Right renal cortex interstitium (tissue), 3 donors: Measurements from ENCODE around the gene ANKRD53. TPM values are rescaled to one million over a fixed set of nuclear protein-coding genes. Genes with fewer than 3 reads are reported as not detected.

Experiments used
- DNase-seq, 3 donors: peaks; one replicate each; pipeline ENCODE4 v3.0.0-alpha.2; 2013; ENCODE audit warnings: low read depth in 3 of 3, low spot score in 2 of 3
- polyA plus RNA-seq, 3 donors: library from polyadenylated mRNA; unstranded; fragments of 120-200 nt; gene quantifications; one replicate each; pipeline ENCODE4 v1.2.1, GENCODE V29; 2013; ENCODE audit not compliant: insufficient read length in 3 of 3

Gene ANKRD53, protein sequence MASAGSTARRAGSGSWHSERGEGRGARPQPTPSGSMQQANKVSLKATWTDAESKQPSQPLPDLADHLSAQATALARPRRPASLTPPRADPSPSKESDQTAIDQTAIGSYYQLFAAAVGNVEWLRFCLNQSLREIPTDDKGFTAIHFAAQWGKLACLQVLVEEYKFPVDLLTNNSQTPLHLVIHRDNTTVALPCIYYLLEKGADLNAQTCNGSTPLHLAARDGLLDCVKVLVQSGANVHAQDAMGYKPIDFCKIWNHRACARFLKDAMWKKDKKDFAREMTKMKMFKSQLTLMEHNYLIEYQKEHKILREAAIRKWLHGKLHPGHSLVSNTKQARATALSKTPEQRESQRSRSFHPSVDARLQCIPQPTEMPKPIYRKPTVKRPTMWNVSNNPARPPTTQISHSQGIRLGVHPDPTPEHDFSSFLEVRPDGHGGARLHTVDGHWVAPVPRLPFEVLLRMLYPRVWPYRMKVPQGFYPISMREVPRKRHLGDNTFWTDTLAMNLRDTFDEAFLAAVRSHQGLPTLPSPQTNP
- 1 to 10 TPM in 1 of 3 donors, under 1 TPM in 2; 0.37 to 1.1 (median 0.49) TPM for polyA plus RNA-seq

DNA sequence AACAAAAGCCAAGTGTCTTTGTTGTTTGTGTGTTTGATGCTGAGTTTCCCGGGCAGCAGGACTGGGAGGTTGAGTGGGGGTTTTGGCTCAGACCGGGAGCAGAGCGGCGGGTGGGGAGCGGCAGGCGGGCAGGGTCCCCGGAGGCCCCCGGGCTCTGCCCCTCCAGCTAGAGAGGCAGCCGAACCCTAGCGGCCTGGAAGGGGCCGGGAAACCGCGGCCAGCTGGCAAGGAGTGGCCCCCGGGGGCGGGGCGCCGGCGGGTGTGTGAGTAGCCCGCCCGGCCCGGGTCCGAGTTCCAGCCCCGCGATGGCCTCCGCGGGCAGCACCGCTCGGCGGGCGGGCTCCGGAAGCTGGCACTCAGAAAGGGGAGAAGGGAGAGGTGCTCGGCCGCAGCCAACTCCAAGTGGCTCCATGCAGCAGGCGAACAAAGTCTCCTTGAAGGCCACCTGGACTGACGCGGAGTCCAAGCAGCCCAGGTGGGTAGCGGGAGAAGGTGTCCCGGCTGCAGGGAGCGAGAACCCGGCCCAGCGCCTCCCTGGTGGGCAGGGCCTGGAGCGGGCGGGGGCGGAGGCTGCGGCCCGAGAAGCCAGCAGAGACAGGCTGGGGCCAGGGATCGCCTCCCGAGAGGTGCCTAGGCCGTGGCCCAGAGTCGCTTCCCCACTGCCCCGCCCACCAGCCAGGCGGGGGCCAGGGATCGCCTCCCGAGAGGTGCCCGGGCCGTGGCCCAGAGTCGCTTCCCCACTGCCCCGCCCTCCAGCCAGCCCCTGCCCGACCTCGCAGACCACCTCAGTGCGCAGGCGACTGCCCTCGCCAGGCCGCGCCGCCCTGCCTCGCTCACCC, at the start of gene ANKRD53:
Gene ANKRD53 (plus strand): TSS at position 290 of the 839 bp plus-strand sequence. CDS start 16 bp downstream, at position 306.
- no peak for DNase-seq

DNA sequence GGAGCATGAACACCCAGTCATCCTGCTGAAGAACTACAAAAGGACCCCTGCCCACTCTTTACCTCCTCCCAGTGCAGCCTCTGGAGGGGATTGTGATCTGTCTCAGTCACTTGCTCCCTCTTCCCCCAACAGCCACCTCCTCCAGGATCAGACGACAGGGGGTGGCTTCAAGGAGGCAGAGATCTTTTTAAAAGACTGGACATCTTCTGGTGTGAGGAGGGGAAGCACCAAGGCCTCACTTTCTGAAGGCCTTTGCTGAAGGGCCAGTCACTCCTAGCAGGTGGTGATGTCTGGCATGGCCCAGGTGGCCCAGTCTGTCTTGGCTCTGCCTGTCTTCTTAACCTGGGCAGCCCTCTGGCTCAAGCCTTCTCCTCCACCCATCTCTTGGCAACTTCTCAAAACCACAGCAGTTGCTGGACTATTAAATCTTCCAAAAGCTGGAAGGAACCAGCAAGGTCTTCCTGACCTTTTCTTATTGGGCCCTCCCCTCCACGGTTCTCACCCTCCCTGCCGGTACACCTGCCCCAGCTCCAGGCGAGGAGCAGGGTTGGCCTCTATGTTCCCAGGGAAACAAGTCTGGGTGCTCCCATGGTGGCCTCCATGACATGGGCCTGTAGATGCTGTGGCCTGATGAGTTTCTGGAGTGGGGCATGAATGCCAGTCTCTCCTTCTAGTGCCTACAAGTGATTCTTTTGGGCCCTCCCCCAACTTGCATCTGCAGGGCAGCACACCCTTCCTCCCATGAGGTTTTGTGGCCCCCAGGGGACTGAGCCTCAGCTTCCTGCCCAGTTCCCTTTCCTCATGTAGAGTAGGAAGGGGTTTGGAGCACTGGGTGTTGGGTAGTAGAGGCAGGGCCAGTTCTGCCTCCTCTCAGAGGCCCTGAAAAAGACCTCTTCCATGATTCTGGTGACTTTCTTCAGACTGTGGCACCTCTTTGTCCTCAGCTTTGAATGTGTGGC, 47.8 kb upstream of the ANKRD53 start:
- no peak for DNase-seq

DNA sequence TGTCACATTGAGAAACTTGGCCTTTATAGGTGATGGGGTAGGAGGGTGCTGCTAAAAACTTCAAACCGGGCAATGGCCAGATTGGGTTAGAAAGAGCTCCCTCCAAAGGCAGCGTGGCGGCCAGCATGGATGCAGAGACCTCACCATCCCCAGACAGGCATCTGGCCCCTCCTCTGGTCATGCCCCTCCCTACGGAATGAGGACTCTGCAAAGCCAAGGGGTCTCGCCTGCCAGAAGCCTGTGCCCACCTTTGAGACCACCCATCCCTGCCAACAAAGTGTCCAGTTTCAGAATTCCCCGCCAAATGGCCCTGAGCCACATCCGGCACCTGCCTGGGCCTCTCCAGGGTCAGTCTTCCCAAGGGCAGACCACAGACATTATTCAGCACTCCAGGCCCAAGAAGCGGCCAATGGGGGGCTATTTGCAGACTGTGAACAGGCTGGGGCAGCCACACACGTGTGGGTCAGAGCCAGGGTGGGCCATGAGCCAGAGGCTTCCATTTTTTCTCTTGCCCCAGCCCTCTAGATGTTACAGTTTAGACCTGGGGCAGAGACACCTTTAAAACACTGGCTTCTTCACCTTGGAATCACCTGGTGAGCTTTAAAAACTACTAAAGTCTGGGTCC, 46.9 kb upstream of the ANKRD53 start:
- no peak for DNase-seq

DNA sequence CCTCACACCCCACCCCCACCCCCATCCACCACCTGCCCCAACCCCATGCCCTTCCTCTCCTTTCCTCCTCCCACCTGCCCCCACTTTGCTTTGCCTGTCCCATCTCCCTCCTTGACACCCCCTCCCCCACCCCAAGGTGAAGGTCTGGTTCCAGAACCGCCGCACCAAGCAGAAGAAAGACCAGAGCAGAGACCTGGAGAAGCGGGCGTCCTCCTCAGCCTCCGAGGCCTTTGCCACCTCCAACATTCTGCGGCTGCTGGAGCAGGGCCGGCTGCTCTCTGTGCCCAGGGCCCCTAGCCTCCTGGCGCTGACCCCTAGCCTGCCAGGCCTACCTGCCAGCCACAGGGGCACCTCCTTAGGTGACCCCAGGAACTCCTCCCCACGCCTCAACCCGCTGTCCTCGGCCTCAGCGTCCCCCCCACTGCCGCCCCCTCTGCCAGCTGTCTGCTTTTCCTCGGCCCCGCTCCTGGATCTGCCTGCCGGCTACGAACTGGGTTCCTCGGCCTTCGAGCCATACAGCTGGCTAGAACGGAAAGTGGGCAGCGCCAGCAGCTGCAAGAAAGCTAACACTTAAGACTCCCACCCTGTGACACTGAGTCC, 45.7 kb upstream of the ANKRD53 start:
- DNase-seq: no peak

DNA sequence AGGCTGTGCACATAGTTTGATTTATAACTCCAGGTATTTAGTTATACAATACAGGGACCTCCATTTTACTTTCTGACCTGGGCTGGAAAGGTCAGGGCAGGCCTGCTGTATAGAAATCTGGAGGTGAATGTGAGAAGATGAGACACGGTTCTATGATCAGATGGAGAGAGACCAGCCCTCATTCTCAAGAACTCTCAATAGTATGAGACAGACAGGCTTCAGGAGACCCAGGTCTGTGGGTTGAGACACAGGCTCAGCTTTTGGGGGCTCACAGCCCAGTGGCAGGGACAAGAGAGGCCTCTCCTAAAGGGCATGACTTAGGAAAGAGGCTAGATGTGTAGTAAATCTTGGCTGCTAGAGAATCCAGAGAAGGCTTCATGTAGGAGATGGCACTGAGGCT, 43.4 kb upstream of the ANKRD53 start:
- DNase-seq: no peak

DNA sequence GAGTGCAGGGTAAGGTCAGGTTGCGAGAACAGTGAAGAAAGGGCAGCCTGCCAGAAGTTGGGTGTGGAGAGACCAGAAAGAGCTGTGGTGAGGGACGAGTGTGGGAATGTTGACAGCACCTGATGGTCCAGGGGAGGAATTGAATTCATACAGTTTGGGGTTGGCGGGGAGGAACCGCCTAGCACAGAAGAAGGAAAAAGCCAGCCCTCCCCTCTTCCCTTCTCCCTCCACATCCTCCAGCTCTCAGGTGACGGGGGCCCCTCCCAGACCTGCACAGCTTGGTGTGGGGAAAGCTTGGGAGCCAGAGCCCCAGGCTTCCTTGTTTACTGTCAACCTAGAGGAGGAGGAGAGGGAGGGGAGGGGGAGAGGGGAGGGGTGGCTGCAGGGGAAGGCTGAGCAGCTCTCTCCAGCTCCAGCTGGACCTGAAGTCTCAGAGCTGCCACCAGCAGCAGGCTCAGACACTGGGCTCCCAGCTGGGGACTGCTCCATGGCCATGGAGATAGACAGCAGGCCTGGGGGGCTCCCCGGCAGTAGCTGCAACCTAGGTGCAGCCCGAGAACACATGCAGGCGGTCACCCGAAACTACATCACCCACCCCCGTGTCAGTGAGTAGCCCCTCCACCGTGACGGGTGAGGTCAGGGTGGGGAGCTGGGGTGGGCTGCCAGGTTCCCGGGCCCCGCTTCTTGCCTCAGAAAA, 42.8 kb upstream of the ANKRD53 start, which contains the start of gene ATP6V1B1:
Gene ATP6V1B1 (plus strand): TSS at position 433 of the 697 bp plus-strand sequence. CDS start 55 bp downstream, at position 488.
- no peak for DNase-seq

DNA sequence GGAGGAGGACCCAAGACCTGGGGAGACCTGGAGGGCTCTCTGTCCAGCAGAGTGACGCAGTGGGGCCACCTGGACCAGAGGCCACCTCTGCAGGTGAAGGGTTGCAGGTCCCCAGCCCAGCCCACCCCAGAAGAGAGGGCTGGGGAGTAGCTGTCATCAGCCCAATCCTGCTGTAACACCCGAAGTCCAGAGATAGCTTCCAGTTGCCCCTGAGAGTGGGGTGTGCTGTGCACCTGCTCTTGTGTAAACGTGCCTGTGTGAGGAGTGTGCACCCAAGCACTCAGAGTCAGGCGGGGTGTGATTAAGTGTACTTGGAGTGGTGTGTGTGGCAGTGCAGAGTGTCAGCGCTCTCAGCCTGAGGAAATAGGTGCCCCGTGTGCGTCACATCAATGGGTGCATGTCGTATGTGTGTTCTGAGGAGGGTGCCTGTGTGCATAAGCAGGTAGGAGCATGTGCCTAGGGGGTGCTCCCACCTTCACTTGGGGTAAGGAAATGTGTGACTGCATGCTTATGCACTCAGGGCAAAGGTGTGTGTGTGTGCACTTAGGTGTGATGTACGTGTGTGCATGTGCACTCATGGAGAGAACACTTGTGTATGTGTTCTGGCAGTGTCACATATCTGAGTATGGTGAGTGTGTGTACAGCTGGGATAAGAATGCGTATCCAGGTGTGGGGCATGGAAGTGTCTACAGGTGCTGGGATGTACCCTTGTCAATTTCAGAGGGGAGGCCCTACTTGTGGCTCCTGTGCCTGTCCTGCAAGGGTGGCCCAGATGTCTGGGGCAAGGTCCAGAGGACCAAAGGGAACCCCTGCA, 42.1 kb upstream of the ANKRD53 start:
- DNase-seq: no peak

DNA sequence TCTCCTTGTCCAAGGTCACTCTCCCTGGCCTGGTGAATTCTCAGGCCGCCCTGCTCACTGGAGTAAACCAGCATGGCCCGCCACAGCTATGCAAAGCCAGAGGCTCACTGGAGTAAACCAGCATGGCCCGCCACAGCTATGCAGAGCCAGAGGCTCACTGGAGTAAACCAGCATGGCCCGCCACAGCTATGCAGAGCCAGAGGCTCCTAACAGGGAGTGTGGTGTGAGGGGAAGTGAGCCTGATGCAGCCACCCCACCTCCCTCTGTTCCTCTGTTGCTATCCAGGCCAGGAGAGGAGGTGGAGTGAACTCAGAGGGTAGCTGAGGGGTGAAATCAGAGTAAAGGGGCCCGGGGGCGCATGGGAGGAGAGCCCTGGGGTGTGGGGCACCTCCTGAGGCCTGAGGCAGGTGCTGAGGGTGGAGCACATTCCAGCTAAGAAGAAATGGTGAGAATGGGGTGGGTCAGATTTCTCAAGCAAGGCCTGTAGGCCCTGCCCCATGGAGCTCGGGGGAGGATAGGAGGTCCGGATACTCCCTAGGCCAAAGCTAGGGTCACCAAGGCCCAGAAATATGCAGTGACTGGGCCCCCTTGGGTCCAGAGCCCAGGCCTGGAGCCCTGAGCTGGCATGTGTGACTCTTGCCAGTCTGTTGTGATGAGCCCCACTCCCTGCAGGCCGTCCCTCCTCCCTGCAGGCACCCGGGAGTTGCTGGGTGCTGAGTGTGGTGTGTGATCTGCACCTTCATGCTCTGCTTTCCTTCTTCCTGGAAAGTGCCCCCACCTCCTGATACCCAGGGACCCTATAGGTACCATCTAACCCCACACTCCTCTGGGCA, 41.2 kb upstream of the ANKRD53 start:
- DNase-seq: no peak

DNA sequence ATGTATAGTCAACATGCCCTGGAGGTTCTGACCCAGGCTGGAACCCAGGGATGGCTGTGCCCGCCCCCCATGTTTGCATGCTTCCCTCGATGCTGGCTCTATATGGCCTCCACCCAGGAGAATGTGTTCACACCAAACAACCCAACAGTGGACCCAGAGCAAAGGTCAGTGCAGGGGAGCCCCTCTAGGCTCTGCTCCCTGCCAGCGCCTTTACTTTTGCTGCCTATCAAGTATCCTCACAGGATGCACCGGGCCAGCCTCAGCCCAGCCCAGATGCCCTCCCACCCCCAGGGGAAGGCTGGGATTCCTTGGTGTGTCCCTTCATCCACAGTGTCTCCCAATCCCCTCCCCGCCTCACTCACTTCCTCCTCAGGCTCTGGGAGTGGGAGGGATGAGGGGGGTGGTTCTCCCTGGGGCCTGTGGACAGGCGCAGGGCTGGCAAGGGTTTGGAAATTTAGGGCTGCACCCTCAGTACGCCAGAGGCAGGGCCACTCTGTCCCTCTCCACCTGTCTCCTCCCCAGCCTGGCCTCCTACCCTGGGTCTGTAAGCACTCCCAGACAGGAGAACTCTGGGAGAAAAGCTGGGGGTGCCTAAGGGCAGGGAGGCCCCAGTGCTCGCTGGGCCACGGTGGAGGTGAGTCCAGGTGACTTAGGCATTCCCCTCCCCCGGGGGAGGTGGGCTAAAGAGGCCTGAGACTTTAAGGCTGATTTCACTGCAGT, 40.4 kb upstream of the ANKRD53 start:
- no peak for DNase-seq

DNA sequence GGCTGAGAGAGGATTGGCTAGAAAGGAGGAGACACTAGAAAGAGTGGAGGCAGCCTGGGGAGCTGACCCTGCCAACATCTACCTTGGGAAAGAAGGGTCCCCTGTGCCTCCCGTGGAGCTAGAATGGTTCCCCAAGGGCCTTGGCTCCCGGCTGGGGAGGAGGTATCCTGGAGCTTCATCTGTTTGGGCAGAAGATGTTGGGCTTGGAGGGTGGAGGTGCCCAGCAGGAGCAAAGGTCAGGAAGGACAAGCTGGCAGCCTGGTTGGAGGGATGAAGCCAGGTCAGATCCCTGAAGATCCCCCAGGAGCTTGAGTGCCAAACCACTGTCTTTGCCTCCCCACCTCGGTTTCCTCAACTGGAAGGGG, 39.9 kb upstream of the ANKRD53 start:
- no peak for DNase-seq

DNA sequence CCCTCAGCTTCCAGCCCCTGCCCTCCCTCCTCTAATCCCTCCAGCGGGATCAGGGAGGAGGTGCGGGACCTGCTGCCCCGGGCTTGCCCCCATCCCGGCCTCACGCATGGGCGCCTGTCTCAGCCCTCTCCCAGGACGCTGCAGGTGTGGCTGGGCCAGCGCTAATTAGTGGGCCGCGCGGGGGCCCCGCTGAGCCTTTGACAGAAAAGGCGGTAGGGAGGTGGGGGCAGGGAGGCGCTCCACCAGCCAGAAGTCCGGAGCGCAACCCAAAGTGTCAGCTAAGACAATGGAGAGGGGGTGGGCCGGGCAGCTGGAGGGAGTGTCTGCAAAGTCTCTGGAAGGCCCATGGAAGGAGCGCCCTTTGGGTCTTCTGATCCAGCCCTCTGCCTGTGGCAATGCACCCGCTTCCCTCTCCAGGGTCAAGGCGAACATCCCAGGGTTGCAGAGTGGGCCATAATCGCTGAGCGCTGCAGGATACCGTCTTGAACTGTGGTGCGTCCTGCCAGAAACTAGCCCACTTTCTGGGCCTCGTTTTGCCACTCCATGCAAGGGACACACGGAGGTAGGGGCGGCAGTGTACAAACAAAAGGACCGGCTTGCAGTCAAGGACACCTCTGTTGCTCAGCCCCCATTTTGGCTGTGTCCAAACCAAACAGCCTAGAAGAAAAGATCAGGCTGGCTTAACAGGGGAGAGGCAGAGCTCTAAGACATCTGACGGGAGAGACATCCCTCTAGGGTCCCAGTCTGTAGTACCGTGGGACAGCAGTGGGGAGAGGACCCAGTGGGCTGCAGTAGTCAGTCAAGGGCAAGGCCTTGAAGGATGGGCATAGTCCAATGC, 39.2 kb upstream of the ANKRD53 start:
- DNase-seq: no peak

DNA sequence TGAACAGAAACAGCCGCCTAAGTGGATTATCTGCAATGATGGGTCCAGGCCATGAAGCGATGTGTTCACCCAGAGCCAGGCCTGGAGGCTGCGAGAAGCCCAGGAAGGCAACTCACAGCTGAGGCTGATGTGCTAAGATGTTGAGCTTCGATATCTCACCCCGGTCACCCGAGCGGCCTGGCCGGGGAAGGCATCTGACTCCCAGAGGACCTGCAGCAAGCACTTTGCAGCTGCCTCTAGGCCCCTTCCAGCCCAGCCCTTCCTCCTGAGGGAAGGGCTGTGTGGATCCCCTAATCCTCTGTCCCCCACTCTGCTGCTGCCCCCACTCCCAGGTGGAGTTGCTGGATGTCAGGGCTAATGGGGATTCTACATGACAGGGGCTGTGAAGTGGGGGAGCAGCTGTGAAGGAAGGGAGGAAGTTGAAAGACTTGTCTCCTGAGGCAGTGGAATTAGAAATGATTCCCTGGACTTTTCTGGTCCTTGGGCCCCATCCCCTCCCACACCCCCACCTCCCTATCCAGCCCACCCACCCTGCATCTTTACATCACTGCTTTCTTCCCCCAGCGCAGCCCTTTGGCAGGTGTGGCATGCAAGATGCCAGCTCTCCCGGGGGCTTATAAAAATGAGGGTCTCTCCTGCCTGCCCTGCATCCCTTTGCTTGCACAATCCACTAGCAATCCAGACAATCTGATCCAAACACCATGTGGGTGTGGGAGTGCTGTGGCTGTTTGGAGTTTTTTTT, 38.4 kb upstream of the ANKRD53 start:
- DNase-seq: no peak

DNA sequence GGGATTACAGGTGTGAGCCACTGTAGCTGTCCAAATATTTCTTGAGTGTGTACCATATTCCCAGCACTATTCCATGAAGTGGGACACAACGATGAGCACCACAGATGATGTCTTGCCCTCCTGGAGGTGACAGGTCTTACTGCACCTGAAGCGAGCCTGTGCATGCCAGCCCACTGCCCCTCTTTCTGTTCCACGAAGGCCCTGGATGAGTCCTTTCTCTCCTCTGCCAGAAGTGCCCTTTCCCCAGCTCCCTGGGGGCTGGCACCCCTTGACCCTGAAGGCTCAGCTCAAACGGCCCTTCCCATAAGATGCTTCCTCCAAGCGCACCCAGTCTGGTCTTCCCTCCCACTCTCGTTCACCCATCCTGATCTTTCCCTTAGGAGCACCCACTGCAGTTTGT, 37.2 kb upstream of the ANKRD53 start:
- DNase-seq: no peak

DNA sequence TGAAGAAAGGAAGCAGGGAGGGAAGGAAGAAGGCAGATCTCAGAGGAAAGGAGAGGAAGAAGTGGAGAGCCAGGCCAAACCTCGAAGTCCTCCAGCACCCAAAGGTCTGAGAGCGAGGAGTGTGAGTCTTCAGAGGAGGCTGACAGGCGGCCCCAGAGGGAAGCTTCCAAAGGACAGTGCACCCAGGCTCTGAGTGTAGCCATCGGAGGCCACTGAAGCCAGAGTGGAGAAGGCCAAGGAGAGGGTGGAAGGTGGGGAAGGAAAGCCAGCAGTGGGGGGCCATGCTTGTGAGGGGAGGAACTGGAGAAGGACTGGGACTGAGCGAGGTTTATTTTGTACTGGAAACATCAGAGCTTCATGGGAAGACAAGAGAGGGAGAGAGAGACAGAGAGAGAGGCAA, 36.7 kb upstream of the ANKRD53 start:
- DNase-seq: no peak
